CD4-positive, alpha-beta T cell (primary cell): ENCODE data around the gene BHLHE41. TPM values are rescaled to one million over a fixed set of nuclear protein-coding genes. Genes with fewer than 3 reads are reported as not detected.

ENCODE experiments used
- ATAC-seq: fragments of 200-7000 bp; cut with Tn5 transposase; one replicate; pipeline ENCODE4 v1.10.0; 2022; ENCODE audit warnings: mild to moderate bottlenecking; ENCODE audit not compliant: poor library complexity
- CTCF ChIA-PET: fragments of 350-600 bp; sonication (Branson Sonifier 250); formaldehyde crosslinking; loops from one replicate; lab custom pipeline; 2021; ENCODE audit warnings: antibody characterized with exemption, inconsistent platforms; lab: Charles Lee
- POLR2A ChIA-PET: fragments of 350-600 bp; sonication (Branson Sonifier 250); formaldehyde crosslinking; loops from one replicate; lab custom pipeline; 2021; ENCODE audit warnings: antibody characterized with exemption, inconsistent platforms; lab: Charles Lee
- DNase-seq, 14 experiments: peaks; one replicate each; pipeline ENCODE4 v3.0.0-alpha.2; 2013 to 2020; ENCODE audit warnings: mixed read lengths in 2 of 14
- H3K27ac ChIP-seq, 2 donors: one replicate each; pipeline versions ENCODE4 v1.5.1 to v1.7.0; 2013; ENCODE audit warnings: low read length in 2 of 2, low read depth in 1 of 2, mild to moderate bottlenecking in 1 of 2
- H3K27me3 ChIP-seq, 2 experiments: 1 replicate in 1 of 2; 2 replicates in 1 of 2; pipeline versions ENCODE4 v1.6.1 to v1.7.0; 2013; ENCODE audit warnings: low read length in 2 of 2, control low read depth in 1 of 2, mild to moderate bottlenecking in 1 of 2, moderate library complexity in 1 of 2; ENCODE audit not compliant: insufficient read depth in 2 of 2, control insufficient read depth in 1 of 2
- H3K36me3 ChIP-seq: one replicate; pipeline ENCODE4 v1.6.1; 2013; ENCODE audit warnings: low read length, control low read depth; ENCODE audit not compliant: insufficient read depth
- H3K4me1 ChIP-seq: one replicate; pipeline ENCODE4 v1.6.1; 2013; ENCODE audit warnings: low read length, control low read depth; ENCODE audit not compliant: insufficient read depth
- H3K4me3 ChIP-seq: one replicate; pipeline ENCODE4 v1.5.1; 2013; ENCODE audit warnings: mild to moderate bottlenecking, low read length, moderate library complexity
- H3K9me3 ChIP-seq, 2 experiments: 1 replicate in 1 of 2; 2 replicates in 1 of 2; pipeline versions ENCODE4 v1.6.1 to v1.7.0; 2013; ENCODE audit warnings: low read length in 2 of 2, mild to moderate bottlenecking in 2 of 2, control low read depth in 1 of 2, moderate library complexity in 1 of 2; ENCODE audit not compliant: control insufficient read depth in 1 of 2, insufficient read depth in 1 of 2
- H3K27ac Mint-ChIP-seq: one replicate; pipeline ENCODE4 v1.8.0; 2020; ENCODE audit warnings: mixed read lengths
- H3K27me3 Mint-ChIP-seq: one replicate; pipeline ENCODE4 v1.8.0; 2021; ENCODE audit warnings: mixed read lengths
- H3K36me3 Mint-ChIP-seq: one replicate; pipeline ENCODE4 v1.8.0; 2021; ENCODE audit warnings: low read depth, mixed read lengths
- H3K4me1 Mint-ChIP-seq: one replicate; pipeline ENCODE4 v1.8.0; 2021; ENCODE audit warnings: low read depth, mixed read lengths
- H3K4me3 Mint-ChIP-seq: one replicate; pipeline ENCODE4 v1.8.0; 2020; ENCODE audit warnings: mild to moderate bottlenecking, mixed read lengths
- H3K9me3 Mint-ChIP-seq: one replicate; pipeline ENCODE4 v1.8.0; 2020; ENCODE audit warnings: mixed read lengths
- CTCF ChIP-seq: fragments of 200-600 bp; IDR thresholded peaks from one replicate; pipeline ENCODE4 v1.8.0; 2022; ENCODE audit warnings: antibody characterized with exemption, mild to moderate bottlenecking
- intact Hi-C, 2 experiments: fragments of 100-400 bp; cut with DNase I in 1 of 2; cut with micrococcal nuclease in 1 of 2; formaldehyde crosslinking; loops; one replicate each; pipeline versions ENCODE4 v1.15.1 to v1.9.0; 2023 to 2025; cut with DNase I, micrococcal nuclease
- total RNA-seq, 174 experiments: library from RNA in 2 of 174; stranded (reverse) in 2 of 174; gene quantifications; one replicate each; pipeline ENCODE4 v1.2.3 and lab custom pipeline; 2021 to 2026

Gene BHLHE41
- total RNA-seq, 2 experiments from 2014 or later, result not detected

- Mint-ChIP-seq H3K27ac (no peak overlapping the region), H3K27me3 (no peaks in the 10 kb centered on the region), H3K4me3 (no peak overlapping the region), H3K36me3 (no peaks in the 10 kb centered on the region), H3K4me1 (no peaks in the 10 kb centered on the region), H3K9me3 (no peaks in the 10 kb centered on the region)
- Histone ChIP-seq H3K4me1 (no peaks in the 10 kb centered on the region), H3K9me3 (no peaks in the 10 kb centered on the region), H3K27me3 (no peaks in the 10 kb centered on the region), H3K4me3 (no peak overlapping the region), H3K27ac (no peak overlapping the region), H3K36me3 (no peaks in the 10 kb centered on the region)
- TF ChIP-seq CTCF, result no peak
- no peak for ATAC-seq
- POLR2A ChIA-PET, result no interaction called here
- intact Hi-C loops, result loop anchor here in 1 of 2 experiments (10.0 kb wide), 2 partner anchors 793 to 1213 kb away; no protein-coding TSS in a partner anchor
- no peak for DNase-seq
- CTCF ChIA-PET, result no interaction called here
Observed at GRCh38 chr12:26091822-26092221, 33.0 kb downstream of the BHLHE41 start.

DNA sequence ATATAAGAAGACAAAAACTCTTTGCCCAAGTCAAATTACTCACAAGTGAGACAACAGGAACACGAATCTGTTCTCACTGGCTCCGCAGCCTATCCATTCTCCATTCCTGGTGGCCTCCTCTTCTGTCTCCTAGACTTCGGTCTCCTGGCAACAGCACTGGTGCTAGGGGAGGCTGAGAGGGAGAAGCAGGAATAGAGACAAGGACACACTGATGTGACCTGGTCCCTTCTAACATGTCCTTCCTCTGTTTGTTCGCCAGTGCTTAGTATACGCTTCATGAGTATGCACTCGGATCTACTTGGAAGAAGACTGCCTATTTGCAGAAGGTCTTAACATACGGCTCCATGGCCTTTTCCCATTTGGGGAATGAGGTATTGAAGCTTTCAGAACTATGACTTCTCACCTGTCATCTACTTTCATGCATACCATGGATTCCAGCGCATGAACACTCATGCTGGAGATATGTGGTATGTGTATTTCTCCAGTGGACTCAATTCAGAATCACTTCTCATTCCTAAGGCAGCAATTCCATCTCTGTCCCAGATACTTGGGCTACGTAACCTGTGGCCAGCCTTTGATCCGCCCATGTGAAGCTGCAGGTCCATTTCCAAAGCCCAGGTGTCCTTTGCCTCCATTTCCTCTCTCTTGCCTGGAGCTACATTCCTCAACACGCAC is 33.9 kb downstream of the BHLHE41 start:
- intact Hi-C loops, result loop anchor here in 1 of 2 experiments (10.0 kb wide), 2 partner anchors 794 to 1214 kb away; no protein-coding TSS in a partner anchor
- ChIA-PET CTCF (interaction anchor here (0.5 kb wide), 1 partner anchor 1621 kb away, joined by 4 read pairs; no protein-coding TSS in a partner anchor), POLR2A (no interaction called here)
- Mint-ChIP-seq H3K4me3 (no peak overlapping the region), H3K27me3 (no peaks in the 10 kb centered on the region), H3K27ac (no peak overlapping the region), H3K36me3 (no peaks in the 10 kb centered on the region), H3K9me3 (no peaks in the 10 kb centered on the region), H3K4me1 (no peaks in the 10 kb centered on the region)
- peaks cover 0 to 2% of the 10 kb centered on the region in 2 experiments for H3K27me3 ChIP-seq
- H3K9me3 ChIP-seq, result no peaks in the 10 kb centered on the region
- no peak overlapping the region for H3K4me3 ChIP-seq
- no peak overlapping the region for H3K27ac ChIP-seq
- no peaks in the 10 kb centered on the region for H3K36me3 ChIP-seq
- ATAC-seq (no peak), DNase-seq (no peak)
- no peak for TF ChIP-seq CTCF
- H3K4me1 ChIP-seq, result no peaks in the 10 kb centered on the region

DNA sequence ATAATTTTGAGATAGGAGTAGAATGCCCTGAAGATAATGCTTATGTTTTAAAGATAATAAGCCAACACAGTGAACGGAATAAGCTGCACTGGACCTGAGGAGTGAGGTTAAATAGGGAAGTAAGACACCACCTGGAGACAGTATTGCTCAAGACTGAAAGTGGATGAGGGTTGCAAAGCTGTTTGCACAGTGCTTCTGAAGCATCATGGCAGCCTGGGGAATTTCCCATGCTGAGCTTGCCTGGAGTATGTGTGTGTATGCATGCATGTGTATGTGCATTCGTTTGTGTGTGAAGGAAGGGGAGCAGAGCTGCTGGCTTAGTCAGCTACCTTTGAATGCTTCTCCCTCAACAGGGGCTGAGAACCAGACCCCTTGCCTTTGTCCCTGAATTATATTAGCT is 35.8 kb downstream of the BHLHE41 start:
- no peaks in the 10 kb centered on the region for H3K36me3 Mint-ChIP-seq
- no peaks in the 10 kb centered on the region for H3K4me1 Mint-ChIP-seq
- Histone ChIP-seq H3K27ac (no peak overlapping the region), H3K36me3 (no peaks in the 10 kb centered on the region), H3K9me3 (no peaks in the 10 kb centered on the region), H3K4me3 (no peak overlapping the region), H3K27me3 (peaks cover 0 to 2% of the 10 kb centered on the region in 2 experiments), H3K4me1 (no peaks in the 10 kb centered on the region)
- CTCF ChIA-PET, result no interaction called here
- no peak for TF ChIP-seq CTCF
- no peak overlapping the region for H3K27ac Mint-ChIP-seq
- H3K9me3 Mint-ChIP-seq, result peaks cover 3% of the 10 kb centered on the region
- POLR2A ChIA-PET, result no interaction called here
- H3K27me3 Mint-ChIP-seq, result no peaks in the 10 kb centered on the region
- no peak for ATAC-seq
- intact Hi-C loops, result no loop called here
- peak in 1 of 14 experiments; percentile 8 for DNase-seq
- H3K4me3 Mint-ChIP-seq, result no peak overlapping the region
